Esophagus squamous epithelium (tissue), 4 donors: ENCODE results near the gene CD5L.

Experiments
- CTCF ChIP-seq, 6 experiments: fragments of 450-650 bp in 4 of 6; fragments of 200-600 bp in 2 of 6; sonication (generic) in 2 of 6; IDR thresholded peaks; one replicate each; pipeline ENCODE4 v1.5.1; 2016 to 2019; ENCODE audit warnings: antibody characterized with exemption in 6 of 6, mild to moderate bottlenecking in 4 of 6, moderate library complexity in 4 of 6
- POLR2A ChIP-seq, 4 donors: fragments of 450-650 bp; IDR thresholded peaks; one replicate each; pipeline ENCODE4 v1.6.1; 2017; ENCODE audit warnings: antibody characterized with exemption in 4 of 4, mild to moderate bottlenecking in 4 of 4, moderate library complexity in 3 of 4

DNA sequence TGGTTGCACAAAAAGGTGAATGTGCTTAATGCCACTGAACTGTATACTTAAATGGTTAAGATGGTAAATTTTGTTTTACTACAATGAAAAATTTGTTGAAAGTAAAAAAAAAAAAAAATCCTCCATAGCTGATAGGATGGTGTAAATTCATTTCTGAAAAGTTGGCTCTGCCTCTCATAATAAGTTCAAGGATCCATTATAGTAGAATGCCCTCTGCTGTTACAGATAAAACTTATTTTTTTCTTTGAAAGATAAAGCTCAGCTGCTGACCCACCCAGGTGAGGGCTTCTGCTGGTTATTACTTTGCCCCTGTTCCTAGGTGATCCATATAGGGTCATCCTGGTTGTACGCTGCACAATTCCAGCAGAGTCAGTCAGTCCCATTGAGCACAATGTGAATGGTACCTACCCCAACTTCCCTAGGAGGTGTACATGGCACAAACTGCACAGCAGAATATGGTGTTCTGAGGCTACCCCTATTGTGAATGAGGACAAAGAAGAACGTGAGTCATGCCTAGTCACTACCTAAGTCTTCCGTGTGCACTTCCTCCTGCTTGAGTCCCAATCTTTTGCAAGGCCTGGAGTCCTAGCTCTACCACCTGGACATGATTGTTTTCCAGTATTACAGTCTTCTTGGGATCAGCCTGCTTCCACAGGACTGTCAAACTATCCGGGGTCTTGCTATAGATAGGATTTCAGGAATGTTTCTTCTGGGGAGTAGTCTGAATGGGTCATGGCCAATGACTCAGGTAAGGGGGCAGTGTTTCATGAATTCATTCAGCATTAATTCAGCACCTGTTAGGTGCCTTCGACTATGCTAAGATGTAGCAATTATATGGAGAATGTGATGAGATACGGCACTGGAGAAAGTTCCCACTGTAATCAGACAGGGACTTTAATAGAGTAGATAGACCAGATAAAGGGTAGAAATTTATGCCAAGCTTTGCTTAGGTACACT is 20.8 kb upstream of the CD5L start:
- TF ChIP-seq POLR2A (IDR thresholded peaks at IDR 0.05) (no peak), CTCF (IDR thresholded peaks at IDR 0.05) (no peak)
